GM18867 (cell line): ENCODE data around the gene CRYBA1.
A peak's percentile ranks its signal among the peaks of the same experiment; 100 is the strongest.

Source experiments
- ATAC-seq: cut with Tn5 transposase; IDR thresholded peaks from one replicate; pipeline ENCODE4 v1.9.1; 2021; ENCODE audit warnings: mild to moderate bottlenecking, moderate library complexity; ENCODE audit not compliant: unreplicated experiment

CRYBA1 gene

GRCh38 chr17:29278692-29279091, 32.0 kb downstream of the CRYBA1 start:
- ATAC-seq: no peak

- no peak for ATAC-seq
Observed at GRCh38 chr17:29279397-29280070, 32.9 kb downstream of the CRYBA1 start.

GRCh38 chr17:29283496-29283895, 36.8 kb downstream of the CRYBA1 start:
- no peak for ATAC-seq

GRCh38 chr17:29283961-29284360, 37.3 kb downstream of the CRYBA1 start:
- ATAC-seq: no peak

- ATAC-seq: no peak
Observed at GRCh38 chr17:29289852-29290251, 43.2 kb downstream of the CRYBA1 start.

- no peak for ATAC-seq
Observed at GRCh38 chr17:29291163-29291752, 44.6 kb downstream of the CRYBA1 start.

GRCh38 chr17:29292071-29292991, 45.7 kb downstream of the CRYBA1 start:
- no peak for ATAC-seq

- ATAC-seq: no peak
Observed at GRCh38 chr17:29292992-29293889, 46.6 kb downstream of the CRYBA1 start.

GRCh38 chr17:29293890-29294579, 47.4 kb downstream of the CRYBA1 start, which contains the start of gene NUFIP2:
Gene NUFIP2, minus strand, starts transcription at chr17:29294148. Its CDS starts 89 bp downstream, at chr17:29294059.
- peak; percentile 84 for ATAC-seq

GRCh38 chr17:29294580-29294900, 47.9 kb downstream of the CRYBA1 start:
- ATAC-seq: no peak

GRCh38 chr17:29295420-29295819, 48.8 kb downstream of the CRYBA1 start:
- ATAC-seq: no peak

- ATAC-seq: no peak
Observed at GRCh38 chr17:29299031-29299430, 52.4 kb downstream of the CRYBA1 start.

GRCh38 chr17:29303386-29303785, 56.7 kb downstream of the CRYBA1 start:
- ATAC-seq: no peak
